Suprapubic skin (tissue), 4 donors: ENCODE measurements around the gene VPS8. TPM values are rescaled to one million over a fixed set of nuclear protein-coding genes. Genes with fewer than 3 reads are reported as not detected.

ENCODE experiments used
- DNase-seq, 2 donors: peaks; one replicate each; pipeline ENCODE4 v3.0.0-alpha.2; 2019; ENCODE audit warnings: low spot score in 2 of 2
- H3K27ac ChIP-seq: fragments of 200-600 bp; sonication (generic); one replicate; pipeline ENCODE4 v1.5.1; 2019
- H3K27me3 ChIP-seq: fragments of 200-600 bp; sonication (generic); one replicate; pipeline ENCODE4 v1.5.1; 2019
- H3K36me3 ChIP-seq: fragments of 200-600 bp; sonication (generic); one replicate; pipeline ENCODE4 v1.5.1; 2019
- H3K4me1 ChIP-seq: fragments of 200-600 bp; sonication (generic); one replicate; pipeline ENCODE4 v1.5.1; 2019
- H3K4me3 ChIP-seq: fragments of 200-600 bp; sonication (generic); one replicate; pipeline ENCODE4 v1.5.1; 2019; ENCODE audit warnings: mild to moderate bottlenecking
- H3K9me3 ChIP-seq: fragments of 200-600 bp; sonication (generic); one replicate; pipeline ENCODE4 v1.5.1; 2019
- EP300 ChIP-seq: sonication (generic); formaldehyde crosslinking; IDR thresholded peaks from one replicate; pipeline ENCODE4 v1.6.1; 2017; ENCODE audit warnings: antibody characterized with exemption
- POLR2A ChIP-seq, 2 donors: fragments of 450-650 bp; IDR thresholded peaks; one replicate each; pipeline ENCODE4 v1.6.1; 2017; ENCODE audit warnings: antibody characterized with exemption in 2 of 2, mild to moderate bottlenecking in 2 of 2, moderate library complexity in 2 of 2
- POLR2AphosphoS5 ChIP-seq, 3 donors: sonication (generic); formaldehyde crosslinking; IDR thresholded peaks; one replicate each; pipeline ENCODE4 v1.6.1; 2017; ENCODE audit warnings: antibody characterized with exemption in 3 of 3
- WGBS: methylation state at CpG from one replicate; pipeline ENCODE4 v1.1.5; 2018; 5-methylcytosine and 5-hydroxymethylcytosine counted together
- total RNA-seq, 4 donors: library from RNA; depleted of rRNA; stranded (reverse); fragments of >200 nt; gene quantifications; one replicate each; pipeline ENCODE4 v1.1.0, GENCODE V29; 2016
- TF ChIP-seq, protein P1 (sequence below), 2 donors: fragments of 200-600 bp in 1 of 2; fragments of 450-650 bp in 1 of 2; sonication (generic) in 1 of 2; IDR thresholded peaks; one replicate each; pipeline ENCODE4 v1.5.1; 2016 to 2019; ENCODE audit warnings: antibody characterized with exemption in 2 of 2, mild to moderate bottlenecking in 1 of 2, moderate library complexity in 1 of 2

VPS8 gene
- total RNA-seq, 4 donors from 2014 or later: 36.1 to 93.8 (median 57.2) TPM

DNA sequence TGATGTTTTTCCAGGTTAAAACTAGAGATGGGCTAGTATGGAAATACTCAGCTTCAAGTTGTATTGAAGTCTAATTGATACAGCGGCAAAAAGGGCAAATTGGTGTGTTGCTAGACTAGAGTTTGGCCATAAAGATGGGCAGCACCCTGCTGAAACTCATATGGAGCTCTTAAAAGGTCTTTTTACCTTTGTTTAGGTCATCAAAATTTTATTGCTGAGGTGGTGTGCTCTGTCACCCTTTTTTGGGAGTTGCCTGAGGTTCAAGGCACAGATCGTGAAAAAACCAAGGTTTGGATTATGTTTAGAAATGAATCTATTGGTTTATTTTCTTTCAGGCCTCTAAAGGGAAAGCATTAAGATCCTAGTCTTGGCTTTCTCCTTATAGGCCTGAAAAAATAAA lies 38.2 kb downstream of the VPS8 start:
- Histone ChIP-seq H3K4me3 (no peak overlapping the region), H3K27ac (no peak overlapping the region), H3K36me3 (peaks cover 30% of the 10 kb centered on the region), H3K27me3 (no peaks in the 10 kb centered on the region), H3K9me3 (no peaks in the 10 kb centered on the region), H3K4me1 (no peaks in the 10 kb centered on the region)
- no peak for TF ChIP-seq POLR2AphosphoS5 (IDR thresholded peaks at IDR 0.05)
- 88% methylated on average over 2 of the region's 2 CpGs for WGBS
- no peak for DNase-seq

DNA sequence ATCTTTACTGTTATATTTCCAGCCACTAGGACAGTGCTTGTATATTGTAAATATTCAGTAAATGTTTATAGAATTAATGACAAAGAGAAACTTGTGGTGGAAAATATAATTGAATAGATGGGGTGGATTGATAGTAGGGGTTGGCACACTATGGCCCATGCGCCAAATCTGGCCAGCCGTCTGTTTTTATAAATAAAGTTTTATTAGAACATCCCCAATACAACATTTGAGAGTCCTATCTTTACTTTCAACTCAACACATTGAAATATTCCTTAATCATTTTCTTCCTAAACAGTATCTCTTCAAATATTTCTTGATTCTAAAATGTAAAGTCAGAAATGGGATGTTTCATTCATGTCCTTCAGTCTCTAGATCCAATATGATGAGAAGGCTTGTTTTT lies 45.1 kb downstream of the VPS8 start:
- no peak for DNase-seq
- no peaks in the 10 kb centered on the region for H3K27me3 ChIP-seq
- no peaks in the 10 kb centered on the region for H3K4me1 ChIP-seq
- TF ChIP-seq POLR2A (IDR thresholded peaks at IDR 0.05): no peak
- no peak for TF ChIP-seq EP300
- TF ChIP-seq, protein P1, sequence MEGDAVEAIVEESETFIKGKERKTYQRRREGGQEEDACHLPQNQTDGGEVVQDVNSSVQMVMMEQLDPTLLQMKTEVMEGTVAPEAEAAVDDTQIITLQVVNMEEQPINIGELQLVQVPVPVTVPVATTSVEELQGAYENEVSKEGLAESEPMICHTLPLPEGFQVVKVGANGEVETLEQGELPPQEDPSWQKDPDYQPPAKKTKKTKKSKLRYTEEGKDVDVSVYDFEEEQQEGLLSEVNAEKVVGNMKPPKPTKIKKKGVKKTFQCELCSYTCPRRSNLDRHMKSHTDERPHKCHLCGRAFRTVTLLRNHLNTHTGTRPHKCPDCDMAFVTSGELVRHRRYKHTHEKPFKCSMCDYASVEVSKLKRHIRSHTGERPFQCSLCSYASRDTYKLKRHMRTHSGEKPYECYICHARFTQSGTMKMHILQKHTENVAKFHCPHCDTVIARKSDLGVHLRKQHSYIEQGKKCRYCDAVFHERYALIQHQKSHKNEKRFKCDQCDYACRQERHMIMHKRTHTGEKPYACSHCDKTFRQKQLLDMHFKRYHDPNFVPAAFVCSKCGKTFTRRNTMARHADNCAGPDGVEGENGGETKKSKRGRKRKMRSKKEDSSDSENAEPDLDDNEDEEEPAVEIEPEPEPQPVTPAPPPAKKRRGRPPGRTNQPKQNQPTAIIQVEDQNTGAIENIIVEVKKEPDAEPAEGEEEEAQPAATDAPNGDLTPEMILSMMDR (IDR thresholded peaks at IDR 0.05): no peak
- no peak for TF ChIP-seq POLR2AphosphoS5 (IDR thresholded peaks at IDR 0.05)
- H3K27ac ChIP-seq: no peak overlapping the region
- H3K9me3 ChIP-seq: no peaks in the 10 kb centered on the region
- H3K36me3 ChIP-seq: peaks cover 80% of the 10 kb centered on the region
- no peak overlapping the region for H3K4me3 ChIP-seq
- WGBS: 99% methylated on average over 2 of the region's 2 CpGs

DNA sequence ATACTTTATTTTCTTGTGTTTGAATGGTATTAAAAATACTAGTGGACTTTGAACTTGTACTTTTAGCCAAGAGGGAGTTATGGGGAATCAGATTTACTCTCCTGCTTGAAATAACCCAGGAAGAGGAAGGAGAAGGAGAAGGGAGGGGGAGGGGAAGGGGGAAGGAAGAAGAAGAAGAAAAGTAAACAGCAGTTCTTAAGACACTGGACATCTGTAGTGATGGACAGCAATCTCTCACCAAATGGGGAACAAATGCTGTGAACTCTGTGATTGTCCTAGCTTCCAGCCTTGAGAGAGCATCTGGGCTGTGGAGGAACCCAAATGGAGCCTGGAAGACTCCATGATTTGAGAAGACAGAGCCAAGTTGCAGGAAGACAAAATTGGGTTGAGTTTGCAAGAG lies 52.0 kb downstream of the VPS8 start:
- DNase-seq: no peak
- H3K4me1 ChIP-seq: no peaks in the 10 kb centered on the region
- no peak overlapping the region for H3K4me3 ChIP-seq
- TF ChIP-seq POLR2A (IDR thresholded peaks at IDR 0.05) (no peak), POLR2AphosphoS5 (IDR thresholded peaks at IDR 0.05) (no peak)
- H3K27me3 ChIP-seq: no peaks in the 10 kb centered on the region
- H3K9me3 ChIP-seq: no peaks in the 10 kb centered on the region
- H3K36me3 ChIP-seq: peaks cover 67% of the 10 kb centered on the region
- H3K27ac ChIP-seq: no peak overlapping the region

DNA sequence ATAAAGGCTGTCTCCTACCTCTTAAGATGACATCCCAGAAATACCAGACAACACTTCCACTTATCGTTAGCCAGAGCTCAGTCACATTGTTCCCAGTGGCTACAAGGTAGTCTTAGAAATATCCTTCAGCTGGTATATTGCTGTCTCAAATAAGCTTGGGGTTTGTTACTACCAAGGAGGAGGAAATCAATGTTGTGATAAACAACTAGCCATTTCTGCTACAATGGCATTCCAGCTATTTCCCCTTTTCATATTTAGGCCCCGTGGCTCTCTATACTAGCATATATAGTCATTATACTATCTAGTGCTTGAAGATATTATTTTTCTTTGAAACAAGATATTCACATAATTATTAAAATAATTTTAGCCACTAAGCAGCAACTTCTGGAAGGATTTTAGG lies 56.5 kb downstream of the VPS8 start:
- Histone ChIP-seq H3K4me3 (no peak overlapping the region), H3K4me1 (no peaks in the 10 kb centered on the region), H3K36me3 (peaks cover 55% of the 10 kb centered on the region), H3K27me3 (no peaks in the 10 kb centered on the region), H3K9me3 (no peaks in the 10 kb centered on the region), H3K27ac (no peak overlapping the region)
- DNase-seq: no peak
- no peak for TF ChIP-seq POLR2AphosphoS5 (IDR thresholded peaks at IDR 0.05)
- TF ChIP-seq EP300: no peak
- TF ChIP-seq, protein P1 (IDR thresholded peaks at IDR 0.05): no peak
- no peak for TF ChIP-seq POLR2A (IDR thresholded peaks at IDR 0.05)
- WGBS: 90% methylated on average over 2 of the region's 2 CpGs

DNA sequence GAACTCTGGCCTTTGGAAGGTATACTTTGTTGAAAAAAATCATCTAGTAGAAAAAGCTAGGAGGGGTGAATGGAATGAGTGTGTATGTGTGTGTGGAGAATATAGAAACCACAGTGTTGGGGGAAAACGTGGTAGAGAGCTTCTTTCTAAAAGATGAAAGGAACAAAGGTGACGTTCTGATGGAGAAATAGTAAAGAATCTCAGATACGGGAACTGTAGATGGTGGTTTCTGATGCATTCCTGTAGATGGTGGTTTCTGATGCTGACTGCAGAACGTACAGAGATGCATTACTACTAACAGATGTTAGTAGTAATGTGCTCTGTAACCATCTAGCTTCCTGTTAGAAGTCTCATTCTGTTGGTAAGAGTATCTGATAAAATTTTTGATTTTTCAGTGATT lies 60.2 kb downstream of the VPS8 start:
- H3K27ac ChIP-seq: no peak overlapping the region
- H3K9me3 ChIP-seq: no peaks in the 10 kb centered on the region
- TF ChIP-seq POLR2A (IDR thresholded peaks at IDR 0.05) (no peak), POLR2AphosphoS5 (IDR thresholded peaks at IDR 0.05) (no peak), EP300 (no peak)
- TF ChIP-seq, protein P1 (IDR thresholded peaks at IDR 0.05): no peak
- H3K4me3 ChIP-seq: no peak overlapping the region
- 66% methylated on average over 4 of the region's 4 CpGs for WGBS
- H3K36me3 ChIP-seq: peaks cover 57% of the 10 kb centered on the region
- no peaks in the 10 kb centered on the region for H3K27me3 ChIP-seq
- H3K4me1 ChIP-seq: no peaks in the 10 kb centered on the region
- no peak for DNase-seq

DNA sequence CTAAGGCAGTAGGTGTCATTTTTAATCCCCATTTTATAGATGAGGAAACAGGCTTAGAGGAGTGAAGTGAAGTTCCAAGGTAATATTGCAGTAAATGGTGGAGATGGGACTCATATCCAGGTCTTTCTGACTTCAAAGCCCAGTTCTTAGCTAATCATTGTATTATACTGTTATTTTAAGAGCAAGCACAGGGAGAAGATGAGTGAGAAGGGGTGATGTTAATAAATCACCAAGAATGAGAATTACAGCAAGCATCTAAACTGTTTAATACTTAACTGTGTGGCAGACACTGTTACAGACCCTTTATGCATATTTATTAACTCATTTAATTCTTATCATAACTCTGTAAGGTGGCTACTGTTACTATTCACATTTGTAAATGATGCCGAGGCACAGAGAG lies 61.2 kb downstream of the VPS8 start:
- DNase-seq: no peak
- Histone ChIP-seq H3K27ac (no peak overlapping the region), H3K9me3 (no peaks in the 10 kb centered on the region), H3K4me3 (no peak overlapping the region), H3K27me3 (no peaks in the 10 kb centered on the region), H3K36me3 (peaks cover 58% of the 10 kb centered on the region), H3K4me1 (no peaks in the 10 kb centered on the region)
- TF ChIP-seq, protein P1 (IDR thresholded peaks at IDR 0.05): no peak
- TF ChIP-seq POLR2AphosphoS5 (IDR thresholded peaks at IDR 0.05) (no peak), EP300 (no peak), POLR2A (IDR thresholded peaks at IDR 0.05) (no peak)
- WGBS: 87% methylated on average over 1 of the region's 1 CpG
